Caco-2 (cell line): ENCODE measurements around the gene LRRC49. TPM values are rescaled to one million over a fixed set of nuclear protein-coding genes. Genes with fewer than 3 reads are reported as not detected.

Source experiments
- BruUV-seq: library from RNA; stranded (reverse); fragments of 400-500 nt; replicated peaks from 2 replicates; lab custom pipeline; 2021; lab: Mats Ljungman, UMichigan
- CTCF ChIA-PET: fragments of 300-600 bp; sonication (Branson Sonifier 250); formaldehyde crosslinking; loops from one replicate; lab custom pipeline; 2022; ENCODE audit warnings: antibody characterized with exemption; lab: Charles Lee
- POLR2A ChIA-PET: fragments of 300-600 bp; sonication (Branson Sonifier 250); formaldehyde crosslinking; loops from one replicate; lab custom pipeline; 2022; ENCODE audit warnings: antibody characterized with exemption; lab: Charles Lee
- DNase-seq, 2 experiments: peaks; one replicate each; pipeline versions ENCODE4 v3.0.0 to v3.0.0-alpha.2; 2020 to 2022
- H3K27me3 ChIP-seq: replicated peaks from 2 replicates; pipeline ENCODE4 v1.6.0; 2011; ENCODE audit warnings: low read length; ENCODE audit not compliant: control insufficient read depth, insufficient read depth
- H3K36me3 ChIP-seq: 2 replicates; pipeline ENCODE4 v1.5.1; 2011; ENCODE audit warnings: low read length; ENCODE audit not compliant: control insufficient read depth, insufficient read depth
- H3K4me1 ChIP-seq: fragments of 250-450 bp; sonication (Bioruptor Pico); 2 replicates; pipeline ENCODE4 v1.5.1; 2020; ENCODE audit warnings: mild to moderate bottlenecking
- H3K4me3 ChIP-seq: 2 replicates; pipeline ENCODE4 v1.5.1; 2011; ENCODE audit warnings: low read depth, mild to moderate bottlenecking, control low read depth, low read length
- H3K9me3 ChIP-seq: fragments of 250-450 bp; sonication (Bioruptor Pico); 2 replicates; pipeline ENCODE4 v1.5.1; 2020; ENCODE audit warnings: mild to moderate bottlenecking, moderate library complexity
- H3K27ac Mint-ChIP-seq: one replicate; pipeline ENCODE4 v1.8.0; 2022; ENCODE audit warnings: mixed read lengths; ENCODE audit not compliant: unreplicated experiment
- H3K27me3 Mint-ChIP-seq: one replicate; pipeline ENCODE4 v1.8.0; 2022; ENCODE audit warnings: mixed read lengths; ENCODE audit not compliant: insufficient read depth, unreplicated experiment
- H3K36me3 Mint-ChIP-seq: one replicate; pipeline ENCODE4 v1.8.0; 2022; ENCODE audit warnings: mild to moderate bottlenecking, mixed read lengths; ENCODE audit not compliant: insufficient read depth, unreplicated experiment
- H3K4me1 Mint-ChIP-seq: one replicate; pipeline ENCODE4 v1.8.0; 2022; ENCODE audit warnings: low read depth, mixed read lengths; ENCODE audit not compliant: unreplicated experiment
- H3K4me3 Mint-ChIP-seq: one replicate; pipeline ENCODE4 v1.8.0; 2022; ENCODE audit warnings: mild to moderate bottlenecking, moderate library complexity, mixed read lengths; ENCODE audit not compliant: unreplicated experiment
- H3K9me3 Mint-ChIP-seq: one replicate; pipeline ENCODE4 v1.8.0; 2022; ENCODE audit warnings: mixed read lengths; ENCODE audit not compliant: unreplicated experiment
- CTCF ChIP-seq, 2 experiments: fragments of 200-600 bp in 1 of 2; IDR thresholded peaks; 1 replicate in 1 of 2; 2 replicates in 1 of 2; pipeline versions ENCODE4 v1.5.1 to v1.8.0; 2011 to 2022; ENCODE audit warnings: antibody characterized with exemption in 1 of 2, control low read depth in 1 of 2, inconsistent platforms in 1 of 2, low read depth in 1 of 2, low read length in 1 of 2, mild to moderate bottlenecking in 1 of 2, moderate library complexity in 1 of 2; ENCODE audit not compliant: insufficient read depth in 1 of 2, severe bottlenecking in 1 of 2, unreplicated experiment in 1 of 2
- intact Hi-C: fragments of 100-400 bp; cut with micrococcal nuclease; formaldehyde crosslinking; loops from one replicate; pipeline ENCODE4 v1.10.0; 2022; ENCODE audit not compliant: unreplicated experiment
- total RNA-seq: library from RNA; stranded (reverse); gene quantifications from 2 replicates; pipeline ENCODE4 v1.2.3, GENCODE V29; 2022

LRRC49 gene
- total RNA-seq, 1 experiment from 2014 or later, result 0.82 TPM

GRCh38 chr15:71055461-71055860 lies 162.8 kb downstream of the LRRC49 start:
- CTCF ChIA-PET, result no interaction called here
- H3K27me3 Mint-ChIP-seq, result peaks cover 10% of the 10 kb centered on the region
- TF ChIP-seq CTCF (IDR thresholded peaks at IDR 0.05; ENCODE audit: insufficient read depth in 1 of 2, low read depth in 1 of 2, low read length in 1 of 2, severe bottlenecking in 1 of 2, unreplicated experiment in 1 of 2), result no peak
- no peaks in the 10 kb centered on the region for H3K36me3 Mint-ChIP-seq
- Histone ChIP-seq H3K4me1 (no peaks in the 10 kb centered on the region), H3K36me3 (no peaks in the 10 kb centered on the region), H3K4me3 (no peak overlapping the region), H3K27me3 (no peaks in the 10 kb centered on the region; the same call in 1 of the 2 replicates), H3K9me3 (0 out of 2 replicates have a peak, but pooled peaks cover 3% of the 10 kb centered on the region)
- no peak overlapping the region for H3K4me3 Mint-ChIP-seq
- peaks cover 6% of the 10 kb centered on the region for H3K9me3 Mint-ChIP-seq
- BruUV-seq, result no TSS peak
- POLR2A ChIA-PET, result no interaction called here
- no peak overlapping the region for H3K27ac Mint-ChIP-seq
- no peaks in the 10 kb centered on the region for H3K4me1 Mint-ChIP-seq
- DNase-seq, result no peak
- intact Hi-C loops, result no loop called here

GRCh38 chr15:71056111-71056510 lies 163.5 kb downstream of the LRRC49 start:
- H3K27ac Mint-ChIP-seq, result no peak overlapping the region
- CTCF ChIA-PET, result no interaction called here
- no peak for DNase-seq
- no peak overlapping the region for H3K4me3 Mint-ChIP-seq
- peaks cover 11% of the 10 kb centered on the region for H3K27me3 Mint-ChIP-seq
- H3K9me3 Mint-ChIP-seq, result peaks cover 10% of the 10 kb centered on the region
- BruUV-seq, result no TSS peak
- H3K4me1 Mint-ChIP-seq, result no peaks in the 10 kb centered on the region
- Histone ChIP-seq H3K27me3 (no peaks in the 10 kb centered on the region; the same call in 1 of the 2 replicates), H3K9me3 (0 out of 2 replicates have a peak, but pooled peaks cover 3% of the 10 kb centered on the region), H3K4me1 (no peaks in the 10 kb centered on the region), H3K4me3 (no peak overlapping the region), H3K36me3 (no peaks in the 10 kb centered on the region)
- intact Hi-C loops, result no loop called here
- POLR2A ChIA-PET, result no interaction called here
- no peak for TF ChIP-seq CTCF (IDR thresholded peaks at IDR 0.05; ENCODE audit: insufficient read depth in 1 of 2, low read depth in 1 of 2, low read length in 1 of 2, severe bottlenecking in 1 of 2, unreplicated experiment in 1 of 2)
- H3K36me3 Mint-ChIP-seq, result no peaks in the 10 kb centered on the region

- POLR2A ChIA-PET, result no interaction called here
- no TSS peak for BruUV-seq
These were observed 164.5 kb downstream of the LRRC49 start for GRCh38 chr15:71057143-71057542.

More at GRCh38 chr15:71057143-71057542, 164.5 kb downstream of the LRRC49 start:
- H3K4me3 Mint-ChIP-seq, result no peak overlapping the region
- TF ChIP-seq CTCF (IDR thresholded peaks at IDR 0.05; ENCODE audit: insufficient read depth in 1 of 2, low read depth in 1 of 2, low read length in 1 of 2, severe bottlenecking in 1 of 2, unreplicated experiment in 1 of 2), result no peak
- Histone ChIP-seq H3K4me3 (no peak overlapping the region), H3K9me3 (0 out of 2 replicates have a peak, but pooled peaks cover 3% of the 10 kb centered on the region), H3K4me1 (no peaks in the 10 kb centered on the region), H3K27me3 (no peaks in the 10 kb centered on the region; the same call in 1 of the 2 replicates), H3K36me3 (no peaks in the 10 kb centered on the region)
- no peaks in the 10 kb centered on the region for H3K4me1 Mint-ChIP-seq
- peaks cover 11% of the 10 kb centered on the region for H3K27me3 Mint-ChIP-seq
- H3K9me3 Mint-ChIP-seq, result peaks cover 10% of the 10 kb centered on the region
- H3K27ac Mint-ChIP-seq, result no peak overlapping the region
- DNase-seq, result no peak
- CTCF ChIA-PET, result no interaction called here
- H3K36me3 Mint-ChIP-seq, result no peaks in the 10 kb centered on the region
- intact Hi-C loops, result no loop called here
